ENCODE results near the gene PRRT2. TPM values are rescaled to one million over a fixed set of nuclear protein-coding genes. Genes with fewer than 3 reads are reported as not detected.

The PRRT2 gene
- total RNA-seq, 1 experiment from 2014 or later = 9.7 TPM

- POLR2A ChIA-PET = no interaction called here
- Histone ChIP-seq H3K27ac (ENCODE audit: low read length) (no peak overlapping the region), H3K4me3 (ENCODE audit: low read depth in 2 of 2, low read length in 2 of 2) (no peak overlapping the region), H3K36me3 (ENCODE audit: control insufficient read depth, insufficient read depth, low read length) (no peaks in the 10 kb centered on the region; the same call in 1 of the 2 replicates), H3K9me3 (ENCODE audit: control insufficient read depth, insufficient read depth, low read depth, low read length) (no peaks in the 10 kb centered on the region), H3K4me1 (ENCODE audit: control insufficient read depth, insufficient read depth, low read length) (no peaks in the 10 kb centered on the region), H3K27me3 (ENCODE audit: control insufficient read depth, insufficient read depth, low read length) (no peaks in the 10 kb centered on the region)
- DNase-seq (ENCODE audit: low read depth, low spot score) (no peak), ATAC-seq (no peak)
- BruUV-seq (replicated peaks) = no TSS peak
- in situ Hi-C loops (cut with HindIII; ENCODE audit: low pct_unique_long_range_greater_than_20kb, low sequenced_read_pairs) = no loop called here
- TF ChIP-seq SIN3A (IDR thresholded peaks at IDR 0.05; ENCODE audit: borderline replicate concordance, insufficient read depth, low read depth, low read length) (no peak), TCF7L2 (IDR thresholded peaks at IDR 0.05; ENCODE audit: low read depth, low read length) (no peak), POLR2AphosphoS5 (IDR thresholded peaks at IDR 0.05; ENCODE audit: low read depth, low read length) (no peak), REST (IDR thresholded peaks at IDR 0.05; ENCODE audit: insufficient read depth in 1 of 2, low read depth in 2 of 2, low read length in 1 of 2) (no peak), CTCF (IDR thresholded peaks at IDR 0.05) (no peak)
- intact Hi-C loops (cut with micrococcal nuclease; ENCODE audit: unreplicated experiment) = no loop called here
- CTCF ChIA-PET = no interaction called here
These were observed 25.8 kb downstream of the PRRT2 start for GRCh38 chr16:29837841-29838240.

GRCh38 chr16:29839822-29840221, 27.8 kb downstream of the PRRT2 start:
- no peak for TF ChIP-seq REST (IDR thresholded peaks at IDR 0.05; ENCODE audit: insufficient read depth in 1 of 2, low read depth in 2 of 2, low read length in 1 of 2)
- no peak for TF ChIP-seq TCF7L2 (IDR thresholded peaks at IDR 0.05; ENCODE audit: low read depth, low read length)
- no peak for TF ChIP-seq SIN3A (IDR thresholded peaks at IDR 0.05; ENCODE audit: borderline replicate concordance, insufficient read depth, low read depth, low read length)
- no peak for TF ChIP-seq POLR2AphosphoS5 (IDR thresholded peaks at IDR 0.05; ENCODE audit: low read depth, low read length)
- TF ChIP-seq CTCF (IDR thresholded peaks at IDR 0.05) = no peak
- DNase-seq (ENCODE audit: low read depth, low spot score) (no peak), ATAC-seq (no peak)
- ChIA-PET CTCF (interaction anchor here (0.7 kb wide), 1 partner anchor 8 kb away, joined by 9 read pairs; no protein-coding TSS in a partner anchor), POLR2A (no interaction called here)
- H3K36me3 ChIP-seq (ENCODE audit: control insufficient read depth, insufficient read depth, low read length) = no peaks in the 10 kb centered on the region; the same call in 1 of the 2 replicates
- H3K4me3 ChIP-seq (ENCODE audit: low read depth in 2 of 2, low read length in 2 of 2) = no peak overlapping the region
- no peak overlapping the region for H3K27ac ChIP-seq (ENCODE audit: low read length)
- H3K9me3 ChIP-seq (ENCODE audit: control insufficient read depth, insufficient read depth, low read depth, low read length) = no peaks in the 10 kb centered on the region
- H3K4me1 ChIP-seq (ENCODE audit: control insufficient read depth, insufficient read depth, low read length) = no peaks in the 10 kb centered on the region
- BruUV-seq (replicated peaks) = no TSS peak
- H3K27me3 ChIP-seq (ENCODE audit: control insufficient read depth, insufficient read depth, low read length) = no peaks in the 10 kb centered on the region
- in situ Hi-C loops (cut with HindIII; ENCODE audit: low pct_unique_long_range_greater_than_20kb, low sequenced_read_pairs) (no loop called here), intact Hi-C loops (cut with micrococcal nuclease; ENCODE audit: unreplicated experiment) (no loop called here)

Measured in Panc1 (cell line).